HepG2 (cell line): ENCODE results near the gene PHF19. TPM values are rescaled to one million over a fixed set of nuclear protein-coding genes. Genes with fewer than 3 reads are reported as not detected.
A peak's percentile ranks its signal among the peaks of the same experiment; 100 is the strongest.

Source experiments
- CREM ChIP-seq, 2 experiments: sonication (generic) in 1 of 2; formaldehyde crosslinking in 1 of 2; IDR thresholded peaks; 2 replicates each; pipeline versions ENCODE4 v1.4.0 to v1.6.1; 2016 to 2020; ENCODE audit warnings: antibody characterized with exemption in 1 of 2, mild to moderate bottlenecking in 1 of 2, missing genetic modification reagents in 1 of 2
- EHMT2 ChIP-seq: fragments of 200-600 bp; sonication (generic); IDR thresholded peaks from 2 replicates; pipeline ENCODE4 v1.7.0; 2017; ENCODE audit warnings: antibody characterized with exemption, low read depth, low read length, borderline replicate concordance
- FOXO4 ChIP-seq: sonication (generic); formaldehyde crosslinking; conservative IDR thresholded peaks from 2 replicates; pipeline ENCODE4 v1.8.1; 2023; ENCODE audit warnings: missing genetic modification reagents
- HDAC2 ChIP-seq: sonication (generic); formaldehyde crosslinking; IDR thresholded peaks from 2 replicates; pipeline ENCODE4 v1.4.0; 2020; ENCODE audit warnings: missing genetic modification reagents
- HIVEP1 ChIP-seq: sonication (generic); formaldehyde crosslinking; IDR thresholded peaks from 2 replicates; pipeline ENCODE4 v1.4.0; 2020; ENCODE audit warnings: mild to moderate bottlenecking, missing genetic modification reagents
- KDM6A ChIP-seq: IDR thresholded peaks from 2 replicates; pipeline ENCODE4 v1.6.1; 2016; ENCODE audit warnings: low read depth
- KMT2A ChIP-seq: sonication (generic); formaldehyde crosslinking; IDR thresholded peaks from 2 replicates; pipeline ENCODE4 v1.4.0; 2020; ENCODE audit warnings: missing genetic modification reagents
- KMT2B ChIP-seq: IDR thresholded peaks from 2 replicates; pipeline ENCODE4 v1.6.1; 2016; ENCODE audit warnings: missing genetic modification reagents, missing compliant biosample characterization
- MIER2 ChIP-seq: IDR thresholded peaks from 2 replicates; pipeline ENCODE4 v1.6.1; 2016; ENCODE audit warnings: missing biosample characterization, missing genetic modification reagents
- MTA3 ChIP-seq: sonication (generic); formaldehyde crosslinking; IDR thresholded peaks from 2 replicates; pipeline ENCODE4 v1.4.0; 2020; ENCODE audit warnings: missing genetic modification reagents
- REST ChIP-seq, 2 experiments: IDR thresholded peaks; 2 replicates each; pipeline ENCODE4 v1.6.1; 2011 to 2012; ENCODE audit warnings: low read length in 2 of 2, borderline replicate concordance in 1 of 2, low read depth in 1 of 2, mild to moderate bottlenecking in 1 of 2, moderate library complexity in 1 of 2
- SALL1 ChIP-seq: sonication (generic); formaldehyde crosslinking; IDR thresholded peaks from 2 replicates; pipeline ENCODE4 v1.8.0; 2022; ENCODE audit warnings: mild to moderate bottlenecking, missing genetic modification reagents
- SATB2 ChIP-seq: sonication (generic); formaldehyde crosslinking; IDR thresholded peaks from 2 replicates; pipeline ENCODE4 v1.5.0; 2020; ENCODE audit warnings: missing genetic modification reagents
- SMARCE1 ChIP-seq: fragments of 450-650 bp; IDR thresholded peaks from 2 replicates; pipeline ENCODE4 v1.6.1; 2017; ENCODE audit warnings: borderline replicate concordance
- ZFP82 ChIP-seq: sonication (generic); formaldehyde crosslinking; IDR thresholded peaks from 2 replicates; pipeline ENCODE4 v1.5.1; 2020; ENCODE audit warnings: mild to moderate bottlenecking, missing genetic modification reagents, borderline replicate concordance
- ZMAT5 ChIP-seq: sonication (generic); formaldehyde crosslinking; IDR thresholded peaks from 2 replicates; pipeline ENCODE4 v1.5.0; 2020; ENCODE audit warnings: mild to moderate bottlenecking, low read depth, missing genetic modification reagents, borderline replicate concordance
- ZMYM2 ChIP-seq: sonication (generic); formaldehyde crosslinking; IDR thresholded peaks from 2 replicates; pipeline ENCODE4 v1.8.0; 2022; ENCODE audit warnings: mild to moderate bottlenecking, missing genetic modification reagents
- ZNF281 ChIP-seq: sonication (generic); formaldehyde crosslinking; IDR thresholded peaks from 2 replicates; pipeline ENCODE4 v1.4.0; 2020; ENCODE audit warnings: missing genetic modification reagents, borderline replicate concordance
- ZNF451 ChIP-seq: sonication (generic); formaldehyde crosslinking; IDR thresholded peaks from 2 replicates; pipeline ENCODE4 v1.5.0; 2020; ENCODE audit warnings: mild to moderate bottlenecking, missing genetic modification reagents
- ZNF589 ChIP-seq: sonication (generic); formaldehyde crosslinking; conservative IDR thresholded peaks from 2 replicates; pipeline ENCODE4 v1.8.0; 2022; ENCODE audit warnings: mild to moderate bottlenecking, moderate library complexity, missing genetic modification reagents
- ZNF740 ChIP-seq: sonication (generic); formaldehyde crosslinking; IDR thresholded peaks from 2 replicates; pipeline ENCODE4 v1.4.0; 2020; ENCODE audit warnings: missing genetic modification reagents
- ZNF792 ChIP-seq: IDR thresholded peaks from 2 replicates; pipeline ENCODE4 v1.6.1; 2016
- polyA plus RNA-seq, 8 experiments: library from polyadenylated mRNA; depleted of rRNA in 3 of 8; stranded (reverse) in 7 of 8; unstranded in 1 of 8; fragments of >200 nt; fragmentation: Illumina TruSeq in 4 of 8; extraction: Trizol in 4 of 8; gene quantifications; 2 replicates each; pipeline versions ENCODE4 v1.2.1 to v1.2.3, GENCODE V29; 2011 to 2016; ENCODE audit warnings: low read depth in 4 of 8, missing spikeins in 1 of 8, mixed read lengths in 1 of 8; ENCODE audit not compliant: insufficient read depth in 1 of 8
- total RNA-seq, 5 experiments: library from RNA; depleted of rRNA; stranded (reverse); fragments of >200 nt; fragmentation: Illumina TruSeq; extraction: Trizol; gene quantifications; 2 replicates each; pipeline ENCODE4 v1.2.3, GENCODE V29; 2016; ENCODE audit warnings: low read depth in 1 of 5

PHF19 gene
- total and polyA plus RNA-seq, 2 of the 13 experiments (the other 11 are each of a cell fraction or from before 2014, with no cell fraction given) = 29.7 to 41.3 TPM

- TF ChIP-seq ZNF281 (peak; percentile 42; the same call in 1 of the 2 replicates), ZMYM2 (no peak), ZMAT5 (CRISPR knock-in tag) (no peak), HDAC2 (peak; percentile 13; the same call in 1 of the 2 replicates), KDM6A (CRISPR knock-in tag) (no peak), SMARCE1 (no peak), ZFP82 (CRISPR knock-in tag) (no peak), EHMT2 (peak; percentile 97), SATB2 (CRISPR knock-in tag) (no peak), HIVEP1 (no peak), ZNF451 (CRISPR knock-in tag) (no peak), MIER2 (CRISPR knock-in tag) (peak; percentile 97), ZNF740 (peak; percentile 96), KMT2A (CRISPR knock-in tag) (no peak), FOXO4 (0 out of 2 replicates have a peak, but pooled peaks have one; percentile 33), SALL1 (CRISPR knock-in tag) (no peak), CREM (IDR thresholded peaks at IDR 0.05) (no peak), CREM (CRISPR knock-in tag; IDR thresholded peaks at IDR 0.05) (no peak), MTA3 (CRISPR knock-in tag) (no peak), ZNF589 (CRISPR knock-in tag) (0 out of 2 replicates have a peak, but pooled peaks have one; percentile 36), KMT2B (CRISPR knock-in tag) (0 out of 2 replicates have a peak, but pooled peaks have one; percentile 37), REST (IDR thresholded peaks at IDR 0.05; ENCODE audit: borderline replicate concordance in 1 of 2, low read depth in 1 of 2, low read length in 2 of 2) (peak; percentile 77 to 96), ZNF792 (CRISPR knock-in tag) (0 out of 2 replicates have a peak, but pooled peaks have one; percentile 21)
These were observed 36.8 kb upstream of the PHF19 start (continued) for GRCh38 chr9:120913647-120914264.
